Measurements from ENCODE around the gene TEX264. TPM values are rescaled to one million over a fixed set of nuclear protein-coding genes. Genes with fewer than 3 reads are reported as not detected.

Gene TEX264
- polyA plus RNA-seq, 1 donor from 2014 or later = 35.4 TPM

DNA sequence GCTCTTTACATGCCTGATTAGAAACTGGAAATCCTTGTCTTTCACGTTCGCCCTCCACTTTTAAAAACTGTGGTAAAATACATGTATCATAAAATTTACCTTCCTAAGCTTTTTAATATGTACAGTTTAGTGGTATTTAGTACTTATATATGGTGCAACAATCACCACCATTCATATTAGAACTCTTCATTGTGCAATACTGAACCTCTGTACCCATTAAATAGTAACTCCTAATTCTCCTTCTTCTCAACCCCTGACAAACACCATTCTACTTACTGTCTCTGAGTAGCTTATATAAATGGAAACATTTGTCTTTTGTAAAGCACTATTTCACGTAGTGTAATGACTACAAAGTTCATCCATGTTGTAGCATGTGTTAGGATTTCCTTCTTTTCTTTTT lies 64.0 kb downstream of the TEX264 start:
- no peak overlapping the region for H2AFZ ChIP-seq (ENCODE audit: low read depth, low read length)
- TF ChIP-seq, protein P1, sequence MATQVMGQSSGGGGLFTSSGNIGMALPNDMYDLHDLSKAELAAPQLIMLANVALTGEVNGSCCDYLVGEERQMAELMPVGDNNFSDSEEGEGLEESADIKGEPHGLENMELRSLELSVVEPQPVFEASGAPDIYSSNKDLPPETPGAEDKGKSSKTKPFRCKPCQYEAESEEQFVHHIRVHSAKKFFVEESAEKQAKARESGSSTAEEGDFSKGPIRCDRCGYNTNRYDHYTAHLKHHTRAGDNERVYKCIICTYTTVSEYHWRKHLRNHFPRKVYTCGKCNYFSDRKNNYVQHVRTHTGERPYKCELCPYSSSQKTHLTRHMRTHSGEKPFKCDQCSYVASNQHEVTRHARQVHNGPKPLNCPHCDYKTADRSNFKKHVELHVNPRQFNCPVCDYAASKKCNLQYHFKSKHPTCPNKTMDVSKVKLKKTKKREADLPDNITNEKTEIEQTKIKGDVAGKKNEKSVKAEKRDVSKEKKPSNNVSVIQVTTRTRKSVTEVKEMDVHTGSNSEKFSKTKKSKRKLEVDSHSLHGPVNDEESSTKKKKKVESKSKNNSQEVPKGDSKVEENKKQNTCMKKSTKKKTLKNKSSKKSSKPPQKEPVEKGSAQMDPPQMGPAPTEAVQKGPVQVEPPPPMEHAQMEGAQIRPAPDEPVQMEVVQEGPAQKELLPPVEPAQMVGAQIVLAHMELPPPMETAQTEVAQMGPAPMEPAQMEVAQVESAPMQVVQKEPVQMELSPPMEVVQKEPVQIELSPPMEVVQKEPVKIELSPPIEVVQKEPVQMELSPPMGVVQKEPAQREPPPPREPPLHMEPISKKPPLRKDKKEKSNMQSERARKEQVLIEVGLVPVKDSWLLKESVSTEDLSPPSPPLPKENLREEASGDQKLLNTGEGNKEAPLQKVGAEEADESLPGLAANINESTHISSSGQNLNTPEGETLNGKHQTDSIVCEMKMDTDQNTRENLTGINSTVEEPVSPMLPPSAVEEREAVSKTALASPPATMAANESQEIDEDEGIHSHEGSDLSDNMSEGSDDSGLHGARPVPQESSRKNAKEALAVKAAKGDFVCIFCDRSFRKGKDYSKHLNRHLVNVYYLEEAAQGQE (IDR thresholded peaks at IDR 0.05; ENCODE audit: borderline replicate concordance) = no peak
- TF ChIP-seq POLR2AphosphoS5 (IDR thresholded peaks at IDR 0.05) (no peak), EP300 (conservative IDR thresholded peaks at IDR 0.05; ENCODE audit: poor library complexity, severe bottlenecking) (no peak), TAF1 (IDR thresholded peaks at IDR 0.05; ENCODE audit: low read depth) (no peak), RAD21 (conservative IDR thresholded peaks at IDR 0.05) (no peak), MXI1 (conservative IDR thresholded peaks at IDR 0.05; ENCODE audit: poor library complexity, severe bottlenecking) (no peak), SMC3 (conservative IDR thresholded peaks at IDR 0.05; ENCODE audit: poor library complexity) (no peak), EZH2 (IDR thresholded peaks at IDR 0.05; ENCODE audit: borderline replicate concordance, insufficient read depth, low read length, poor library complexity, severe bottlenecking) (no peak)
- TF ChIP-seq, protein P2, sequence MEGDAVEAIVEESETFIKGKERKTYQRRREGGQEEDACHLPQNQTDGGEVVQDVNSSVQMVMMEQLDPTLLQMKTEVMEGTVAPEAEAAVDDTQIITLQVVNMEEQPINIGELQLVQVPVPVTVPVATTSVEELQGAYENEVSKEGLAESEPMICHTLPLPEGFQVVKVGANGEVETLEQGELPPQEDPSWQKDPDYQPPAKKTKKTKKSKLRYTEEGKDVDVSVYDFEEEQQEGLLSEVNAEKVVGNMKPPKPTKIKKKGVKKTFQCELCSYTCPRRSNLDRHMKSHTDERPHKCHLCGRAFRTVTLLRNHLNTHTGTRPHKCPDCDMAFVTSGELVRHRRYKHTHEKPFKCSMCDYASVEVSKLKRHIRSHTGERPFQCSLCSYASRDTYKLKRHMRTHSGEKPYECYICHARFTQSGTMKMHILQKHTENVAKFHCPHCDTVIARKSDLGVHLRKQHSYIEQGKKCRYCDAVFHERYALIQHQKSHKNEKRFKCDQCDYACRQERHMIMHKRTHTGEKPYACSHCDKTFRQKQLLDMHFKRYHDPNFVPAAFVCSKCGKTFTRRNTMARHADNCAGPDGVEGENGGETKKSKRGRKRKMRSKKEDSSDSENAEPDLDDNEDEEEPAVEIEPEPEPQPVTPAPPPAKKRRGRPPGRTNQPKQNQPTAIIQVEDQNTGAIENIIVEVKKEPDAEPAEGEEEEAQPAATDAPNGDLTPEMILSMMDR (IDR thresholded peaks at IDR 0.05; ENCODE audit: poor library complexity, severe bottlenecking) = no peak

DNA sequence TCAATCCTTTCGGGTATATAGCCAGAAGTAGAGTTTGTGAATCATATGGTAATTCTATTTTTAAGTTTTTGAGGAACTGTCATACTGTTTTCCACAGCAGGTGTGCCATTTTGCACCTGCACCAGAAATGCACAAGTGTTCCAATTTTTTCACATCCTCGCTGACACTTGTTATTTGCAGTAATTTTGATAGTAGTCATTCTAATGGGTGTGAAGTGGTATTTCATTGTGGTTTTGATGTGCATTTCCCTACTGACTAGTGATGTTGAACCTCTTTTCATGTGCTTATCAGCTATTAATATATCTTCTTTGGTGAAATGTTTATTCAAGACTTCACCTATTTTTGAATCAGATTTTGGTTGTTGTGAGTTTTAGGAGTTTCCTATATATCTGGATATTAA lies 64.9 kb downstream of the TEX264 start:
- H3K27me3 ChIP-seq (ENCODE audit: insufficient read depth, low read depth, low read length) = no peaks in the 10 kb centered on the region
- no peak overlapping the region for H3K4me2 ChIP-seq (ENCODE audit: low read length)
- no peak overlapping the region for H2AFZ ChIP-seq (ENCODE audit: low read depth, low read length)
- H3K9me2 ChIP-seq (ENCODE audit: insufficient read depth, low read length) = no peaks in the 10 kb centered on the region
- TF ChIP-seq EZH2 (IDR thresholded peaks at IDR 0.05; ENCODE audit: borderline replicate concordance, insufficient read depth, low read length, poor library complexity, severe bottlenecking) (no peak), EP300 (conservative IDR thresholded peaks at IDR 0.05; ENCODE audit: poor library complexity, severe bottlenecking) (no peak), POLR2AphosphoS5 (IDR thresholded peaks at IDR 0.05) (no peak), TAF1 (IDR thresholded peaks at IDR 0.05; ENCODE audit: low read depth) (no peak), RAD21 (conservative IDR thresholded peaks at IDR 0.05) (no peak), MXI1 (conservative IDR thresholded peaks at IDR 0.05; ENCODE audit: poor library complexity, severe bottlenecking) (no peak), SMC3 (conservative IDR thresholded peaks at IDR 0.05; ENCODE audit: poor library complexity) (no peak)
- TF ChIP-seq, protein P1 (IDR thresholded peaks at IDR 0.05; ENCODE audit: borderline replicate concordance) = no peak
- TF ChIP-seq, protein P2 (IDR thresholded peaks at IDR 0.05; ENCODE audit: poor library complexity, severe bottlenecking) = no peak
- no peak overlapping the region for H3K9ac ChIP-seq (ENCODE audit: low read length)
- no peaks in the 10 kb centered on the region for H3K79me2 ChIP-seq (replicated peaks; ENCODE audit: insufficient read depth, low read length)
- H3K36me3 ChIP-seq (ENCODE audit: insufficient read depth, low read length) = no peaks in the 10 kb centered on the region
- no peak overlapping the region for H3K27ac ChIP-seq (ENCODE audit: low read length)
- no peak overlapping the region for H3K4me3 ChIP-seq (ENCODE audit: low read length)
- no peaks in the 10 kb centered on the region for H4K20me1 ChIP-seq (ENCODE audit: insufficient read depth)
- H3K9me3 ChIP-seq (ENCODE audit: low read length) = no peaks in the 10 kb centered on the region
- H3F3A ChIP-seq (ENCODE audit: insufficient read depth, low read length, poor library complexity, severe bottlenecking) = no peaks in the 10 kb centered on the region

More for the DNA sequence above, 64.0 kb downstream of the TEX264 start:
- H3K36me3 ChIP-seq (ENCODE audit: insufficient read depth, low read length) = no peaks in the 10 kb centered on the region
- no peaks in the 10 kb centered on the region for H3K79me2 ChIP-seq (replicated peaks; ENCODE audit: insufficient read depth, low read length)
- no peak overlapping the region for H3K9ac ChIP-seq (ENCODE audit: low read length)
- no peak overlapping the region for H3K4me2 ChIP-seq (ENCODE audit: low read length)
- H3K9me2 ChIP-seq (ENCODE audit: insufficient read depth, low read length) = no peaks in the 10 kb centered on the region
- H3K4me3 ChIP-seq (ENCODE audit: low read length) = no peak overlapping the region
- no peaks in the 10 kb centered on the region for H3K9me3 ChIP-seq (ENCODE audit: low read length)
- no peaks in the 10 kb centered on the region for H4K20me1 ChIP-seq (ENCODE audit: insufficient read depth)
- no peak overlapping the region for H3K27ac ChIP-seq (ENCODE audit: low read length)
- no peaks in the 10 kb centered on the region for H3F3A ChIP-seq (ENCODE audit: insufficient read depth, low read length, poor library complexity, severe bottlenecking)
- H3K27me3 ChIP-seq (ENCODE audit: insufficient read depth, low read depth, low read length) = no peaks in the 10 kb centered on the region
